Right cardiac atrium (tissue), 5 donors: Measurements from ENCODE around the gene USP48. TPM values are rescaled to one million over a fixed set of nuclear protein-coding genes. Genes with fewer than 3 reads are reported as not detected.
"Not testable (repeated sequence)": the region's sequence is repeated elsewhere in the genome, so short reads cannot be mapped to it uniquely, and the experiment has no call there.

Experiments used
- ATAC-seq, 2 donors: fragments of 200-7000 bp; cut with Tn5 transposase; one replicate each; pipeline versions ENCODE4 v1.8.0 to v1.9.1; 2020; ENCODE audit warnings: moderate library complexity in 2 of 2, mild to moderate bottlenecking in 1 of 2
- DNase-seq, 3 donors: peaks; one replicate each; pipeline ENCODE4 v3.0.0-alpha.2; 2020
- H3K27ac ChIP-seq: one replicate; pipeline ENCODE4 v1.5.1; 2013; ENCODE audit warnings: mild to moderate bottlenecking, low read length, control low read depth, moderate library complexity
- H3K27me3 ChIP-seq: one replicate; pipeline ENCODE4 v1.6.1; 2013; ENCODE audit not compliant: control insufficient read depth, insufficient read depth
- H3K4me1 ChIP-seq: one replicate; pipeline ENCODE4 v1.6.1; 2013; ENCODE audit warnings: low read length; ENCODE audit not compliant: control insufficient read depth, insufficient read depth
- H3K4me3 ChIP-seq: one replicate; pipeline ENCODE4 v1.5.1; 2013; ENCODE audit warnings: low read length, control low read depth
- H3K9me3 ChIP-seq: one replicate; pipeline ENCODE4 v1.6.1; 2013; ENCODE audit warnings: low read length; ENCODE audit not compliant: control insufficient read depth
- WGBS: extraction: QIAGEN DNeasy Blood & Tissue Kit; methylation state at CpG from one replicate; pipeline ENCODE4 v1.1.7; 2013; 5-methylcytosine and 5-hydroxymethylcytosine counted together
- intact Hi-C, 4 donors: fragments of 100-400 bp; cut with DNase I; formaldehyde crosslinking; loops; one replicate each; pipeline versions ENCODE4 v1.11.0 to v1.14.0; 2022 to 2023
- polyA plus RNA-seq: library from polyadenylated mRNA; stranded (reverse); fragments of 200-250 nt; gene quantifications from one replicate; pipeline ENCODE4 v1.2.3, GENCODE V29; 2013
- total RNA-seq, 4 donors: library from RNA; stranded (reverse); fragmentation: NEBNext Ultra II Directional; extraction: Animal tissue kit (Norgen Biotek cat#: 25700); gene quantifications; one replicate each; pipeline ENCODE4 v1.2.1, GENCODE V29; 2021
- donor health status: healthy with polysubstance abuse.
- donor health status: DM: no; HTN: yes; CAD: no.
- donor health status: DM: no; HTN: no; CAD: no.
- donor health status: DM: no; HTN: yes; CAD: no; lungs with severe emphysema.
- donor health status: DM: yes; HTN: yes; CAD: no.

Gene USP48
- total and polyA plus RNA-seq, 5 donors, result 19.9 to 49.4 (median 45.7) TPM

DNA sequence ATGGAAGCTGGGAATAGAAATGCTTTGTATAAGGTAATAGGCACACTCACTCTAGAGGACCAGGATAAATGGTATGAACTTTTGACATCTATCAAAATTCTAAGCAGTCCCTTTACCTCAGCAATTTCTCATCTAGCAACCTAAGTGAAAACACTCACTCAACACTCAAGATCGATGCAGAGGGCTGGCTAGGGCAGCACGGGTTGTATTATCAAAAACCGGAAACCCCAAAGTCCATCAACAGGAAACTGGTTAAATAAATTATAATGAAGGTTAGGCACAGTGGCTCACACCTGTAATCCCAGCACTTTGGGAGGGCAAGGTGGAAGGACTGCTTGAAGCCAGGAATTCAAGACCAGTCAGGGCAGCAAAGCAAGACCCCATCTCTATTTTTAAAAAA is 9.4 kb downstream of the USP48 start:
- intact Hi-C loops, result no loop called here
- 60% methylated on average over 3 of the region's 3 CpGs for WGBS
- H3K9me3 ChIP-seq, result no peaks in the 10 kb centered on the region
- H3K4me1 ChIP-seq, result peaks cover 6% of the 10 kb centered on the region
- H3K4me3 ChIP-seq, result no peak overlapping the region
- ATAC-seq (no peak), DNase-seq (no peak)
- H3K27ac ChIP-seq, result no peak overlapping the region
- no peaks in the 10 kb centered on the region for H3K27me3 ChIP-seq

GRCh38 chr1:21771672-21772071 is 11.3 kb downstream of the USP48 start:
- H3K27me3 ChIP-seq, H3K4me3 ChIP-seq, H3K9me3 ChIP-seq, ATAC-seq, H3K27ac ChIP-seq, H3K4me1 ChIP-seq, intact Hi-C loops, DNase-seq: not testable (repeated sequence)
- 88% methylated on average over 10 of the region's 10 CpGs for WGBS

DNA sequence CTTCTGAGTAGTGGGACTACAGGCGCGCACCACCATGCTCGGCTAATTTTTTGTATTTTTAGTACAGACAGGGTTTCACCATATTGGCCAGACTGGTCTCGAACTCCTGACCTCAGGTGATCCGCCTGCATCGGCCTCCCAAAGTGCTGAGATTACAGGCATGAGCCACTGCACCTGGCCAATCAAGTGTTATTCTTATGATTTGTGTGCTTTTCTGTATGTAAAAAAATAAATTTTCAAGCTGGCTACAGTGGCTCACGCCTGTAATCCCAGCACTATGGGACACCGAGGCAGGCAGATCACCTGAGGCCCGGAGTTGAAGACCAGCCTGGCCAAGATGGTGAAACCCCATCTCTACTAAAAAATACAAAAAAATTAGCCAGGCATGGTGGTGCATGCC is 12.3 kb downstream of the USP48 start:
- H3K27ac ChIP-seq, H3K9me3 ChIP-seq, H3K4me1 ChIP-seq, DNase-seq, ATAC-seq, H3K27me3 ChIP-seq, H3K4me3 ChIP-seq, intact Hi-C loops: not testable (repeated sequence)
- WGBS, result 96% methylated on average over 9 of the region's 9 CpGs

GRCh38 chr1:21770201-21770600 is 12.7 kb downstream of the USP48 start:
- ATAC-seq (no peak), DNase-seq (no peak)
- no peak overlapping the region for H3K27ac ChIP-seq
- 98% methylated on average over 2 of the region's 2 CpGs for WGBS
- no peaks in the 10 kb centered on the region for H3K27me3 ChIP-seq
- intact Hi-C loops, result no loop called here
- no peaks in the 10 kb centered on the region for H3K9me3 ChIP-seq
- peaks cover 5% of the 10 kb centered on the region for H3K4me1 ChIP-seq
- H3K4me3 ChIP-seq, result no peak overlapping the region

DNA sequence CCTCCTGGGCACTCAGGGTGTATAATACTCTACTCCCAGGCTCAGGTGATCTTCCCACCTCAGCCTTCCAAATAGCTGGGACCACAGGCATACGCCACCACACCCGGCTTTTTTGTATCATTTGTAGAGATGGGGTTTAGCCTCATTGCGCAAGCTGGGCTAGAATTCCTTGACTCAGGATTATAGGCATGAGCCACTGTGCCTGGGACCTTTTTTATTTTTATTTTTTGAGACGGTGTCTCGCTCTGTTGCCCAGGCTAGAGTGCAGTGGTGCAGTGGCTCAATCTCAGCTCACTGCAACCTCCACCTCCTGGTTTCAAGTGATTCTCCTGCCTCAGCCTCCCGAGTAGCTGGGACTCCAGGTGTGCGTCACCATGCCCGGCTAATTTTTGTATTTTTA is 15.8 kb downstream of the USP48 start:
- 97% methylated on average over 8 of the region's 8 CpGs for WGBS
- H3K27ac ChIP-seq, H3K4me1 ChIP-seq, H3K27me3 ChIP-seq, intact Hi-C loops, H3K4me3 ChIP-seq, ATAC-seq, DNase-seq, H3K9me3 ChIP-seq: not testable (repeated sequence)

DNA sequence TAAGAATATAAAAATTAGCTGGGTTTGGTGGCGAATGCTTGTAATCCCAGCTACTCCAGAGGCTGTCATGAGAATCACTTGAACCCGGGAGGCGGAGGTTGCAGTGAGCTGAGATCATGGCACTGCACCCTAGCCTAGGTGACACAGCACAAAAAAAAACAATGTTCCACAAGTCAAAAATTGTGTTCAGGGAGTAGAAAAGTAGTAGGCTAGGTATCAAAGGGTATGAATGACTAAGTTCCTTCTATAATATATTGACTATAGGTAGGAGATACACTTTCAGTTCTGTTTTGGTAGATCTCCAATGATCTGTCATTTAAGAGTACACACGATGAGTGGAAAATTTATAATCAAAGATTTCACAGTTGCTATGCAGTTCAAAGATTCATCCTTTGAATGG is 16.7 kb downstream of the USP48 start:
- no peak for ATAC-seq
- intact Hi-C loops, result no loop called here
- 85% methylated on average over 4 of the region's 4 CpGs for WGBS

DNA sequence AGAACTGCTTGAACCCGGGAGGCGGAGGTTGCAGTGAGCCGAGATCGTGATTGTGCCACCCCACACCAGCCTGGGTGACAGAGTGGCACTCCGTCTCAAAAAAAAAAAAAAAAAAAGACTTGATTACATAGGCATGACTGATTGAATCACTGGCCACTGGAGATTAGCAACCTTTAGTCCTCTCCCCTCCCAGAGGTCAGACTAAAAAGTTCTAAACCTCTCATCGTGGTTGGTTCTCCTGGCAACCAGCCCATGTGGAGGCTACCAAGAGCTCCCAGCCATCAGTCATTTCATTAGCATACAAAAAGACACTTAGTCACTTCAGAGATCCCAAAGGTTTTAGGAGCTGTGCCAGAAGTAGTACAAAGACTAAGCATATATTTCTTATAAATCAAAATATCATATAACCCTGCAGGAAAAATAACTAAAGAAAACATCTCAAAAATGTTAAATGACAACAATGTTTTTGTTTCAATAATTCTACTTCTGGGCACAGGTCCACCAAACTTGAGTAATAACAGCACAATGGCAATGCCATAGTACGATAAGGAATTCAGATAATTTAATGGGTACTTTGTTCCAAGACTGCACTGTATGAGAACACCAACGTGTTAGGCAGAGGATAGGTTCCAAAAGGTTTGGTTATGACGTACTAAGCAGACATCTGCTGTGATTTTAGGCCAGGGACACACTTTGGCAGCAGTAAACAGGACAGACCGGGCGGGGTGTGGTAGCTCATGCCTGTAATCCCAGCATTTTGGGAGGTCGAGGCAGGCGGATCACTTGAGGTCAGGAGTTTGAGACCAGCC is 18.1 kb downstream of the USP48 start:
- intact Hi-C loops, result no loop called here
- Histone ChIP-seq H3K27me3 (no peaks in the 10 kb centered on the region), H3K9me3 (no peaks in the 10 kb centered on the region), H3K4me3 (no peak overlapping the region), H3K4me1 (peaks cover 8% of the 10 kb centered on the region), H3K27ac (peak overlapping the region; percentile 89)
- 45% methylated on average over 13 of the region's 13 CpGs for WGBS
- DNase-seq (peak in 2 of 3 donors; percentile 78 to 83), ATAC-seq (peak; percentile 83 to 85)

More for the DNA sequence above, 16.7 kb downstream of the USP48 start:
- H3K4me3 ChIP-seq, result no peak overlapping the region
- no peak for DNase-seq
- H3K27me3 ChIP-seq, result no peaks in the 10 kb centered on the region
- H3K27ac ChIP-seq, result no peak overlapping the region
- H3K4me1 ChIP-seq, result peaks cover 7% of the 10 kb centered on the region
- H3K9me3 ChIP-seq, result no peaks in the 10 kb centered on the region

- ATAC-seq (peak; percentile 23 to 24), DNase-seq (no peak)
- H3K27ac ChIP-seq, result peak overlapping the region; percentile 74
- H3K4me1 ChIP-seq, result peaks cover 8% of the 10 kb centered on the region
- intact Hi-C loops, result no loop called here
- H3K9me3 ChIP-seq, result no peaks in the 10 kb centered on the region
- no peak overlapping the region for H3K4me3 ChIP-seq
- no peaks in the 10 kb centered on the region for H3K27me3 ChIP-seq
- WGBS, result 59% methylated on average over 7 of the region's 7 CpGs
Measured at GRCh38 chr1:21763694-21764419, 19.1 kb downstream of the USP48 start.

DNA sequence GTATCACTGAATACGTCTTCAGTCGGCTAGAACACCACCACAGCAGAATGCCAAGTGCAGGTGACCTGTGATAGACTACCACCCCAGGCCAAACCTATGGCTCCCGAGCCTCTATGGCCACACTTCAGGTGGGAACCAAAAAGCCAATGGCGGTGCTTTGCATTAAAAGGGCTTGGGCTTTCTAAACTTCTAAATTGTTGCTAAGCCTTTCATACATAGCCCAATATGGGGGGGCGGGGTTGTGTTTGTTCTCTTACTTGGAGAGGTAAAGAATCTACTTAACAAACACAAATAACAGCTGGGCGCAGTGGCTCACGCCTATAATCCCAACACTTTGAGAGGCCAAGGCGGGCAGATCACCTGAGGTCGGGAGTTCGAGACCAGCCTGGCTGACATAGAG is 19.7 kb downstream of the USP48 start:
- 89% methylated on average over 10 of the region's 10 CpGs for WGBS

GRCh38 chr1:21762022-21762404 is 20.9 kb downstream of the USP48 start:
- ATAC-seq (no peak), DNase-seq (no peak)
- 93% methylated on average over 8 of the region's 8 CpGs for WGBS
- no peak overlapping the region for H3K4me3 ChIP-seq
- no peaks in the 10 kb centered on the region for H3K9me3 ChIP-seq
- H3K27ac ChIP-seq, result no peak overlapping the region
- intact Hi-C loops, result no loop called here
- H3K27me3 ChIP-seq, result no peaks in the 10 kb centered on the region
- peaks cover 6% of the 10 kb centered on the region for H3K4me1 ChIP-seq

More for the DNA sequence above, 19.7 kb downstream of the USP48 start:
- intact Hi-C loops, result no loop called here
- H3K9me3 ChIP-seq, result no peaks in the 10 kb centered on the region
- H3K4me1 ChIP-seq, result peaks cover 6% of the 10 kb centered on the region
- H3K4me3 ChIP-seq, result no peak overlapping the region
- H3K27ac ChIP-seq, result peak overlapping the region; percentile 50
- DNase-seq (no peak), ATAC-seq (no peak)
- no peaks in the 10 kb centered on the region for H3K27me3 ChIP-seq

- no peak overlapping the region for H3K4me3 ChIP-seq
- intact Hi-C loops, result no loop called here
- no peak for ATAC-seq
- no peaks in the 10 kb centered on the region for H3K27me3 ChIP-seq
- 62% methylated on average over 3 of the region's 3 CpGs for WGBS
- H3K4me1 ChIP-seq, result peaks cover 7% of the 10 kb centered on the region
- no peak overlapping the region for H3K27ac ChIP-seq
- no peak for DNase-seq
- H3K9me3 ChIP-seq, result no peaks in the 10 kb centered on the region
Measured at GRCh38 chr1:21761052-21761451, 21.9 kb downstream of the USP48 start.
